ENCODE measurements around the gene WNK2. TPM values are rescaled to one million over a fixed set of nuclear protein-coding genes. Genes with fewer than 3 reads are reported as not detected.
A peak's percentile ranks its signal among the peaks of the same experiment; 100 is the strongest.

Gene WNK2
- total RNA-seq, 1 experiment from 2014 or later = 69.4 TPM

- Mint-ChIP-seq H3K27me3 (ENCODE audit: low read depth) (no peaks in the 10 kb centered on the region), H3K9me3 (no peaks in the 10 kb centered on the region), H3K4me1 (peaks cover 4% of the 10 kb centered on the region in 2 experiments; a peak in 2 of 4 replicates), H3K4me3 (no peak overlapping the region), H3K27ac (no peak overlapping the region), H3K36me3 (ENCODE audit: insufficient read depth in 1 of 3, low read depth in 3 of 3) (peaks cover 0 to 5% (median 4%) of the 10 kb centered on the region in 3 experiments; a peak in 4 of 7 replicates)
- Histone ChIP-seq H3K27me3 (ENCODE audit: insufficient read depth, low read length) (no peaks in the 10 kb centered on the region), H3K4me1 (ENCODE audit: insufficient read depth, low read length) (no peaks in the 10 kb centered on the region), H3K27ac (ENCODE audit: insufficient read length, low read depth, low read length) (no peak overlapping the region), H3K14ac (ENCODE audit: insufficient read depth, low read length) (no peak overlapping the region), H2BK5ac (ENCODE audit: insufficient read length, low read length) (no peak overlapping the region), H4K91ac (ENCODE audit: insufficient read length, low read depth, low read length) (no peak overlapping the region), H3K56ac (ENCODE audit: insufficient read length, low read depth, low read length) (no peak overlapping the region), H3K4me2 (ENCODE audit: insufficient read depth, insufficient read length, low read length) (no peak overlapping the region), H2AK5ac (ENCODE audit: insufficient read length, low read length) (no peak overlapping the region), H2BK120ac (ENCODE audit: low read depth, low read length, poor library complexity, severe bottlenecking) (no peak overlapping the region), H2BK12ac (ENCODE audit: insufficient read length, low read depth, low read length) (no peak overlapping the region), H4K20me1 (ENCODE audit: control insufficient read depth, insufficient read depth, insufficient read length) (peaks cover 2% of the 10 kb centered on the region), H2BK20ac (ENCODE audit: low read depth, low read length, poor library complexity, severe bottlenecking) (no peak overlapping the region), H4K8ac (replicated peaks; ENCODE audit: insufficient read length, low read depth, low read length) (no peak overlapping the region), H3K9me3 (ENCODE audit: control insufficient read depth, low read depth, low read length) (no peaks in the 10 kb centered on the region), H3K79me2 (ENCODE audit: insufficient read depth, low read length) (no peaks in the 10 kb centered on the region), H2BK15ac (ENCODE audit: low read depth, low read length) (no peak overlapping the region), H3K18ac (ENCODE audit: insufficient read length, low read depth, low read length) (no peak overlapping the region), H3T11ph (ENCODE audit: low read length) (no peak overlapping the region), H4K5ac (ENCODE audit: insufficient read length, low read depth, low read length) (no peak overlapping the region), H3K23ac (ENCODE audit: insufficient read length, low read depth, low read length) (no peak overlapping the region), H3K9ac (ENCODE audit: extremely low read depth, insufficient read length, low read length) (no peak overlapping the region), H3K23me2 (ENCODE audit: insufficient read length, low read depth, low read length, poor library complexity, severe bottlenecking) (no peaks in the 10 kb centered on the region), H3K79me1 (ENCODE audit: insufficient read depth, low read depth, low read length, poor library complexity, severe bottlenecking) (no peaks in the 10 kb centered on the region), H2AFZ (ENCODE audit: low read length) (no peak overlapping the region), H3K4ac (ENCODE audit: low read depth, low read length) (no peak overlapping the region)
- peak; percentile 45 for DNase-seq
- no CpG with 5 or more reads among the region's 32 CpGs for WGBS (ENCODE audit: extremely low coverage, insufficient read length, low lambda C conversion rate)
- 0 out of 3 replicates have a peak, but pooled peaks have one; percentile 12 for TF ChIP-seq CTCF (conservative IDR thresholded peaks at IDR 0.05)
Observed at GRCh38 chr9:93288891-93289883, 105.2 kb downstream of the WNK2 start.

All from H9 (cell line).